CMK (cell line): ENCODE data around the gene FREY1.

Experiments used
- DNase-seq: peaks from one replicate; pipeline ENCODE4 v3.0.0-alpha.2; 2010; ENCODE audit warnings: low read depth

FREY1 gene

DNA sequence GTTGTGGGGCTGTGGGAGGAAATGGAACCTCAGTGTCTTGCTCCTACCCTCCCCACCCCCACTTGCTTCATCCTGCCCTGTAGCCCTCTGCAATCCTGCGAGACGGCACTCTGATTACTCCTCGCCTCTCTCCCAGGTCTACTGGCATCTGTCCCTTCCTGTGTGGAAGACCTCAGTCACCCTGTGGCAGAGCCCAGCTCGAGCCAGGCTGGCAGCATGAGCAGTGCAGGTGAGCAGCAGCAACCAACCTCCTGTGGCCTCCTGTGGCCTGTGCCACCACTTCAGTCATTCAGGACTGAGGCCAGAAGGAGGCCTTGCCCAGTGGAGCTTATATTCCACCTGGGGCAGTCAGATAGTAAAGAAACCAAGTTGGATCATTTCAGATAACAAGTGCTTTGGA is 36.4 kb downstream of the FREY1 start:
- no peak for DNase-seq

DNA sequence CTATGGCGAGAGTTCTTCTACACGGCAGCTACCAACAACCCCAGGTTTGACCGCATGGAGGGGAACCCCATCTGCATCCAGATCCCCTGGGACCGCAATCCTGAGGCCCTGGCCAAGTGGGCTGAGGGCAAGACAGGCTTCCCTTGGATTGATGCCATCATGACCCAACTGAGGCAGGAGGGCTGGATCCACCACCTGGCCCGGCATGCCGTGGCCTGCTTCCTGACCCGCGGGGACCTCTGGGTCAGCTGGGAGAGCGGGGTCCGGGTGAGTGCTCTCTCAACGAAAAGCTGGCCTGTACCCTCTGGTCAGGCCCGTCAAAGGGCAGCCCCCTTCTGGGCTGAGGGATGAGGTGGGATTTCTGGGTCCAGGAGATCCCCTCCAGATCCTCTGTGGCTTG is 37.5 kb downstream of the FREY1 start:
- DNase-seq, result no peak

DNA sequence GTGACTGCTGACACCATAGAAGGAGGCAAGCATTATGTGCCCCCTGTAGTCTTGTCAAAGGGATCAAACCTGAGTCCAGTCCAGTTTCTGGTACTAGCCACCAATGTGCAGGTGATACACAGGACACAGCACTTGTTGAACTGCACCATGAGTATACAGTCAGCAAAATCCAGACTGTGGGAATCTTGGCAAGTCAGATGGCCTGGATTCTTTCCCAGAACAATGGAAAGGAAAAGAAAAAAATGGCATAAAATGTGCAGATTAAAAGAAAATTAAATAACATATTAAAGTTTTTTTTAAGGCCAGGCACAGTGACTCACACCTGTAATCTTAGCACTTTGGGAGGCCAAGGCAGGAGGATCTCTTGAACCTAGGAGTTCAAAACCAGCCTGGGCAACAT is 43.0 kb downstream of the FREY1 start:
- DNase-seq, result no peak

DNA sequence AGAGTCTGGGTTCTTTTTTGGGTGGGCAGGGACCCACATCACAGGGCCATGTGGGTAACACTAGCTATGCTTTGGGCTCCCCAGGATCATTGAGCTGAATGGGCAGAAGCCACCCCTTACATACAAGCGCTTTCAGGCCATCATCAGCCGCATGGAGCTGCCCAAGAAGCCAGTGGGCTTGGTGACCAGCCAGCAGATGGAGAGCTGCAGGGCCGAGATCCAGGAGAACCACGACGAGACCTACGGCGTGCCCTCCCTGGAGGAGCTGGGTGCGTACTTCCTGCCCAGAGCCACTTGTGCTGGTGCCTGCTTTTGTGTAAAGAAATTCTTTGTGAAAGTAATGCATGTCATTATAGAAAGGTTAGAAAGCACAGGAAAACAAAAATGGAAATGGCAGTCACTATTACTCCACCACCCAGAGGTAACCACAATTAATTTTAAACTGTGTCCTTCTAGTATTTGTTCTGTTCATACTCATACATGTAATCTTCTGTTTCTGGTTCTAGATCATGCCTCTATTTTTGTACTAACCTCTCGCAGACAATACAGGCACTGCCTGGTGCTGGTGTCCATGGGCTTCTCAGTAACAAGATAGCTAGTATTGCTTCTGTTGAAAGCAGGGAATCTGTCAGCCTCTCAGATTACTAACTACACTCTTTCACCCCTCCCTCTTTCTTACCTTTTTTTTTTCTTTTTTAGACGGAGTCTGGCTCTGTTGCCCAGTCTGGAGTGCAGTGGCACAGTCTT is 46.1 kb downstream of the FREY1 start:
- DNase-seq, result no peak

DNA sequence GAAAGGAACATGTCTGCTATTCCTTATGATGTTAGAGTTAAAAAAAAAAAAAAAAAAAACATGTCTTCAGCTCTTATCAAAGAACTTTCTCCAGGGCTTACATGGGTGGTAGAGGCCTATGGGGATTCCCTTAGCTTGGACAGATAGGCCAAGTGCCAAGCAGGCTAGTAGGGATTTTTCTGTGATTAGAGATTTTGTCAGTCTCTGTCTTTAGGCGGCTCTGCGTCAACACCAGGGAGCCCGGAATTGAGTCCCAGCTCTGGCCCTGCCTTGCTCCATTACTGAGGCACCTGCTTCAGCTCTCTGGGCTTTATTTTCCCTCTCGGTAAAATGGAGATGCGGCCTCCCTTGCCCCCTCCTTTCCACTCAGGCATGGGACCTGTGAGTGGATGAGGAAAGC is 46.7 kb downstream of the FREY1 start:
- DNase-seq, result no peak

DNA sequence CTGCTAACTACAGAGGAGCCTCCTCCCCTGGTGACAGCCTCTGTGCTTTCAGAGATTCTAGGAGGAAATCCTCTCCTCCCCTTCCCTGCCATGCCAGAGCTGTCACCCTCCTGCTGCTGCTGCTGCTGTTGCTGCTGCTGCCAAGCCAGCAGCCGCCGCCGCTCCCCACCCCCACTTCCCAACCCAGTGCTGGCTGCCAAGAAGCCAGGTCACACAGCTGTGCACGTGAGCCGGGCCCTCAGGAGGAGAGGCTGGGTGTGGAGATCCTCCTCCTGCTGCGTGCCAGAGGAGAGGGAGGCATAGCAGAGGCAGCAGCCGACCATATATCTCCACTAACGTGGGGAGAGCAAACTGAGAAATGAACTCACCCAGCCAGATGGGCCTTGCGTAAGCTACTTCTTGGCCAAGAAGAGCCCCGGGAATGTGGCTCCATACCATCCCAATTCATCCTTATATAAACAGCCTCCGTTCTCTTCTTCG is 47.4 kb downstream of the FREY1 start:
- DNase-seq, result no peak

DNA sequence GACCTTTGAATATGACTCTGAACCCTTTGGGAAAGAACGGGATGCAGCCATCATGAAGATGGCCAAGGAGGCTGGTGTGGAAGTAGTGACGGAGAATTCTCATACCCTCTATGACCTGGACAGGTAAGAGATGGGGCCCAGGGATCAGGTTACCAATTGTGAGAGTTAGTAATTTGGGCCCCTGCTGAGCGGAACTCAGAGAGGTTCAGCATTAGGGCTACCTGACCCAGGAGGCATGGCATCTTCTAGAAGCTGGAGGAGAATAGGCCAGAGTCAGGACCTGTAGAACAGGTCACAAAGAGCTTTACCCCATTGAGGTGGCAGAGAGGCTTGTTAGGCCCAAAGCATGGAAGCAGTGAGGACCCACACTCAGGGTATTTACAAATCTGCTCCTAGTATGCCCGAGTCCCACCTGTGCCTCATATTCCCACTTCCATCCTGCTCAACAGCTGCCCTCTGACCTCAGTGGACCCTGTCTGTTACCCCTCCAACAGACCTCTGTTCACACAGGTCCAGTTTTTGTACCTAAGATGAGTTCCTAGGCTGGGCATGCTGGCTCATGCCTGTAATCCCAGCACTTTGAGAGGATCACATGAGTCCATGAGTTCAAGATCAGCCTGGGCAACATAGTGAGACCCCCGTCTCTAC is 48.2 kb downstream of the FREY1 start:
- no peak for DNase-seq

DNA sequence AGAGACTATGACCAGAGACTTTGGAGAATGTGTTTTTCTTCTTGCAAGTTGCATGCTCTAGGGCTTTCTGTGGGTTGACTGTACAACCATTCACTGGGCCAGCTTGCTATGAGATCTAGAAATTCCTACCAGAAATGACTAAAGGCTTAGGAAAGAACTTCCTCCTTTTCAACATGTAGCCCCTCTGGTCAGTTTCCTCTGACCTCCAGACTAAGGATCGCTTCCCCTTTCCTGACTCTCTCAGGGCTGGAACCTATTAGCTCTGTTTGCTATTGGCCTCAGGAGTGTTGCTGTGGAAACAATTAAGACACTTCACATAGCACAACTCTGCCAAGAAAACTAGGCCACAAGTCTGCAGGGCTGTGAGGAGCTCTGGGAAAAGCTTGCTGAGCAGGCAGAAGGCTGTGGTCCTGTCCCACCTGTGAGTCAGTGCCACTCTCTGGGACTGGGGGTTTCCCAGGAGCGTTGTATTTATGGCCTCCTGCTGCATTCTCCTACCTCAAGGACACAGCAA is 49.1 kb downstream of the FREY1 start:
- no peak for DNase-seq
